Tibial artery (tissue), 4 donors: ENCODE data around the gene IL17A.

Source experiments
- DNase-seq, 2 donors: peaks; one replicate each; pipeline ENCODE4 v3.0.0-alpha.2; 2019
- H3K27ac ChIP-seq, 2 donors: fragments of 200-600 bp; sonication (generic) in 1 of 2; 1 replicate in 1 of 2; 2 replicates in 1 of 2; pipeline ENCODE4 v1.5.1; 2018 to 2019; ENCODE audit warnings: mild to moderate bottlenecking in 1 of 2
- H3K27me3 ChIP-seq, 2 donors: fragments of 200-600 bp; sonication (generic) in 1 of 2; one replicate each; pipeline versions ENCODE4 v1.5.1 to v1.6.0; 2016 to 2019
- H3K36me3 ChIP-seq, 3 donors: fragments of 200-600 bp; sonication (generic) in 2 of 3; one replicate each; pipeline ENCODE4 v1.5.1; 2016 to 2019; ENCODE audit warnings: mild to moderate bottlenecking in 2 of 3
- H3K4me1 ChIP-seq, 4 donors: fragments of 200-600 bp; sonication (generic) in 2 of 4; 1 replicate in 3 of 4; 2 replicates in 1 of 4; pipeline ENCODE4 v1.5.1; 2016 to 2019
- H3K4me3 ChIP-seq, 2 donors: fragments of 200-600 bp; sonication (generic) in 1 of 2; 1 replicate in 1 of 2; 2 replicates in 1 of 2; pipeline ENCODE4 v1.5.1; 2018 to 2019; ENCODE audit warnings: mild to moderate bottlenecking in 2 of 2
- H3K9me3 ChIP-seq, 3 donors: fragments of 200-600 bp; sonication (generic) in 1 of 3; one replicate each; pipeline ENCODE4 v1.5.1; 2016 to 2019
- intact Hi-C: fragments of 100-400 bp; cut with DNase I; formaldehyde crosslinking; loops from one replicate; pipeline ENCODE4 v1.15.0; 2023; ENCODE audit warnings: low total_unique reads
- TF ChIP-seq, protein P1 (sequence below), 2 experiments: fragments of 200-600 bp in 1 of 2; fragments of 450-650 bp in 1 of 2; IDR thresholded peaks; one replicate each; pipeline ENCODE4 v1.5.1; 2017 to 2019; ENCODE audit warnings: antibody characterized with exemption in 2 of 2, mild to moderate bottlenecking in 1 of 2, moderate library complexity in 1 of 2

IL17A gene

DNA sequence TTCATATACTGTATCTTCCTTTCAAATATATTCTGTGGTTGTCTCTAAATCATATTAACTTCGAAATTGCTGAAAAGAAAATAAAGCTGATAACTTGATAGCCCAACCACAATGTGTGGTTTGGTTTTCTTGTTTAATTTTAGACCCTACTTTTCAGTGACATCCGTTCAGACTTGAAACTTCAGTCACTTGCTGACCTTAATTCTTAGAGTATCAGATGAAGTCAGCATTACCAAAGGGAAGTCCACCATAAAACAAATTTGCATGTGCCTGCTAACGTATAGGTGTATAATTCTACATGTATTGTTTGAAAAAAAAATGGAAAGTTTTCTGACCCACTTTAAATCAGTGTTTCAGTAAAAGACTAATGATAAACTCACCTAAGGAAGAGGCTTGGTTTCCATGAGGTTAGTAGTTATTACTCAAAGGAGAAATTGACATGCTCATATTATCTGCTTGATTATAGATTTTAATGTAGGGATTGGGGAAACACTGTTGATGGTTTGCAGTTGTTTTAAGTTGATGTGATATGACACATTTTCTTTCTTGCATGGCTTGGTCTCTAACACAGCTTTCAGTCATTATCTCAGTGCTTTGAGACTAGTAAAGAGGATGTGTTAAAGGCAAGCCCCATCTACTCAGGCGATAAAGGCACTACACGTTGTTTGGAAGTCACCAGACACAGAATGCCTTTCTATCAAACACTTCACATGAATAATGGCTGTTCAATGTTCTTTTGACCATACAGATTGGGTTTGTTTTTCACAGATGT, 5.2 kb upstream of the IL17A start:
- H3K27ac ChIP-seq = no peak overlapping the region
- TF ChIP-seq, protein P1, sequence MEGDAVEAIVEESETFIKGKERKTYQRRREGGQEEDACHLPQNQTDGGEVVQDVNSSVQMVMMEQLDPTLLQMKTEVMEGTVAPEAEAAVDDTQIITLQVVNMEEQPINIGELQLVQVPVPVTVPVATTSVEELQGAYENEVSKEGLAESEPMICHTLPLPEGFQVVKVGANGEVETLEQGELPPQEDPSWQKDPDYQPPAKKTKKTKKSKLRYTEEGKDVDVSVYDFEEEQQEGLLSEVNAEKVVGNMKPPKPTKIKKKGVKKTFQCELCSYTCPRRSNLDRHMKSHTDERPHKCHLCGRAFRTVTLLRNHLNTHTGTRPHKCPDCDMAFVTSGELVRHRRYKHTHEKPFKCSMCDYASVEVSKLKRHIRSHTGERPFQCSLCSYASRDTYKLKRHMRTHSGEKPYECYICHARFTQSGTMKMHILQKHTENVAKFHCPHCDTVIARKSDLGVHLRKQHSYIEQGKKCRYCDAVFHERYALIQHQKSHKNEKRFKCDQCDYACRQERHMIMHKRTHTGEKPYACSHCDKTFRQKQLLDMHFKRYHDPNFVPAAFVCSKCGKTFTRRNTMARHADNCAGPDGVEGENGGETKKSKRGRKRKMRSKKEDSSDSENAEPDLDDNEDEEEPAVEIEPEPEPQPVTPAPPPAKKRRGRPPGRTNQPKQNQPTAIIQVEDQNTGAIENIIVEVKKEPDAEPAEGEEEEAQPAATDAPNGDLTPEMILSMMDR (IDR thresholded peaks at IDR 0.05) = no peak
- H3K4me1 ChIP-seq = no peaks in the 10 kb centered on the region
- DNase-seq = no peak
- no peaks in the 10 kb centered on the region for H3K27me3 ChIP-seq
- intact Hi-C loops = no loop called here
- no peaks in the 10 kb centered on the region for H3K36me3 ChIP-seq
- no peaks in the 10 kb centered on the region for H3K9me3 ChIP-seq
- no peak overlapping the region for H3K4me3 ChIP-seq

DNA sequence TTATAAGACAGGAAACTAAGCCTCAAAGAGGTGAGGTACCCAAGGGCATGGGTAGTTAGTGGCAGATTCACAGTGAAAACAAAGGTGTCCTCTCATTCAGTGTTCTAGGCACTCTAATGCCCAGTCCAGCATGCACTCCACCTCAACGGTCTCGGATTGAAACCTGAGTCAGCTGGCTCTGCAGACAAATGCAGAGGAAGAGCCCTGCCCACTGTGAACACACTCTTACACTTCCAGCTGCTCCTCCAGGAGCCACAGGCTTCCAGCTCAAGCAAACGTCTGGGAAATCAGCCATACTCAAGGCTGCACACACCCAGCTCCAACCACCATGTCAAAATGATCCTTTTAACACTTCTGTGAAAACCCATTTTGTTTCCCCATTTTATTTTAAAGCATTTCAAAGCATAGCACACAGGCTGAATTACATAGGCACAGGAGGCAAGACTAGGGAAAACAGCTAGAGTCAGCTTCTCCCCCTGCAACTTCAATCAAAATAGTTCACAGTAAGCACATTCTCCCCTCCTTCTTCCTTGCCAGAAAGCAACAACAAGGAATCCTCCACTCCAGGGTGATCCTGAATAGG, 3.0 kb upstream of the IL17A start:
- TF ChIP-seq, protein P1 (IDR thresholded peaks at IDR 0.05) = no peak
- intact Hi-C loops = no loop called here
- Histone ChIP-seq H3K4me3 (no peak overlapping the region), H3K4me1 (no peaks in the 10 kb centered on the region), H3K9me3 (no peaks in the 10 kb centered on the region), H3K27me3 (no peaks in the 10 kb centered on the region), H3K27ac (no peak overlapping the region), H3K36me3 (no peaks in the 10 kb centered on the region)
- no peak for DNase-seq

DNA sequence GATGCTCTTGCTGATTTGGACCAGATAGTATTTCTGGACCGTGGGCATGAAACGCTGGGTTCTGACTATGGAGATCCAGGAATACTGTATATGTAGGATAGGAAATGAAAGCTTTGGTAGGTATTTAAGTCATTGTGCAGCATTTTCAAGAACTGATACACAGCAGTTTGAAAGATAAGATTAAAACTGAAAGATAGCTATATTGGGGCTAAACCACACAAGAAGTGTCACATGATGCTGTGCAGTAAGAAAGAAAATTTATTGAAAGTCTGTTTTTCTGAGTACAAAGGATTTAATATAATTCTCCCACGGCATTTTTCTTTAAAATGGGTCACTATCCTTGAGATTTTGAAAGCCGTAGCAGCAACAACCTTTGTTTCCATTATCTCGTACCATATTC, 305 bp downstream of the IL17A start:
- Histone ChIP-seq H3K4me3 (no peak overlapping the region), H3K27ac (no peak overlapping the region), H3K4me1 (no peaks in the 10 kb centered on the region), H3K36me3 (no peaks in the 10 kb centered on the region), H3K27me3 (no peaks in the 10 kb centered on the region), H3K9me3 (no peaks in the 10 kb centered on the region)
- TF ChIP-seq, protein P1 (IDR thresholded peaks at IDR 0.05) = no peak
- no peak for DNase-seq
- intact Hi-C loops = no loop called here

DNA sequence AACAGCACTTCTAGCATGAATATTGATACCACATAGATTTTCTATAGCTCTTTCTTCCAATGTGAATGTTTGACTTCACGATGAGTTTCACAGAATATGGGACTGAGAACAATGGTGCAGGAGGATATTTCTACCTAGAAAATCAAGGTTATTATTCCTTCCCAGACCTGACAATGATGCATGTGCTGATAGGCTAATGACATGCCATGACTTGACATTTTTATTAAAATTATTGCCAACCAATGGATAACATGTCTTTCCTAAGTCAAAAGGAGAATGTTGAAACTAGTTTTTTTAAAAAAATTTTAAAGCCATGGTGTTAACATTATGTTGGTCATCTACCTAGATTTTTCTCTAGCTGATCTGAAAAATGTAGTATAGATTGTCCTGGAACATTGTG, 923 bp downstream of the IL17A start:
- TF ChIP-seq, protein P1 (IDR thresholded peaks at IDR 0.05) = no peak
- intact Hi-C loops = no loop called here
- Histone ChIP-seq H3K27ac (no peak overlapping the region), H3K9me3 (no peaks in the 10 kb centered on the region), H3K4me3 (no peak overlapping the region), H3K4me1 (no peaks in the 10 kb centered on the region), H3K36me3 (no peaks in the 10 kb centered on the region), H3K27me3 (no peaks in the 10 kb centered on the region)
- no peak for DNase-seq

DNA sequence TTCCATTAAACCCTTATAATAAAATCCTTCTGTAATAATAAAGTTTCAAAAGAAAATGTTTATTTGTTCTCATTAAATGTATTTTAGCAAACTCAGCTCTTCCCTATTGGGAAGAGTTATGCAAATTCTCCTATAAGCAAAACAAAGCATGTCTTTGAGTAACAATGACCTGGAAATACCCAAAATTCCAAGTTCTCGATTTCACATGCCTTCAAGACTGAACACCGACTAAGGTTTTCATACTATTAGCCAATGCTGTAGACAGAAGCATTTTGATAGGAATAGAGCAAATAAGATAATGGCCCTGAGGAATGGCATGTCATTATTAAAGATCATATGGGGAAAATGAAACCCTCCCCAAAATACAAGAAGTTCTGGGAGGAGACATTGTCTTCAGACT, 3.8 kb downstream of the IL17A start:
- Histone ChIP-seq H3K4me1 (no peaks in the 10 kb centered on the region), H3K36me3 (no peaks in the 10 kb centered on the region), H3K9me3 (no peaks in the 10 kb centered on the region), H3K4me3 (no peak overlapping the region), H3K27ac (no peak overlapping the region), H3K27me3 (no peaks in the 10 kb centered on the region)
- intact Hi-C loops = no loop called here
- no peak for DNase-seq
- TF ChIP-seq, protein P1 (IDR thresholded peaks at IDR 0.05) = no peak
